Motor neuron (in vitro differentiated cells): ENCODE measurements around the gene CPNE9. TPM values are rescaled to one million over a fixed set of nuclear protein-coding genes. Genes with fewer than 3 reads are reported as not detected.
"Not testable (repeated sequence)": the region's sequence is repeated elsewhere in the genome, so short reads cannot be mapped to it uniquely, and the experiment has no call there.

Source experiments
- ATAC-seq, 8 experiments: fragments of 200-7000 bp; cut with Tn5 transposase; replicated peaks in 6 of 8; 2 replicates each; pipeline ENCODE4 v1.8.0; 2021; ENCODE audit warnings: mild to moderate bottlenecking in 8 of 8, moderate library complexity in 8 of 8
- H3K27ac ChIP-seq, 2 donors: fragments of 250-450 bp; sonication (Bioruptor Pico); 2 replicates each; pipeline ENCODE4 v1.9.0; 2021; ENCODE audit warnings: antibody characterized with exemption in 2 of 2, mild to moderate bottlenecking in 2 of 2, moderate library complexity in 1 of 2
- H3K4me1 ChIP-seq, 2 donors: fragments of 250-450 bp; sonication (Bioruptor Pico); replicated peaks in 1 of 2; 2 replicates each; pipeline ENCODE4 v1.6.1; 2021; ENCODE audit warnings: antibody characterized with exemption in 2 of 2, mild to moderate bottlenecking in 2 of 2, moderate library complexity in 1 of 2
- H3K4me3 ChIP-seq, 5 donors: fragments of 250-450 bp; sonication (Bioruptor Pico); 2 replicates each; pipeline ENCODE4 v1.9.0; 2021; ENCODE audit warnings: antibody characterized with exemption in 5 of 5, mild to moderate bottlenecking in 5 of 5, moderate library complexity in 4 of 5
- WGBS, 10 experiments: fragments of 450-650 bp; shearing (Covaris generic); methylation state at CpG; one replicate each; pipeline ENCODE4 v1.0.0; 2022; 5-methylcytosine and 5-hydroxymethylcytosine counted together
- in situ Hi-C, 9 experiments: fragments of 400-800 bp; cut with MboI; loops; one replicate each; pipeline ENCODE4 v1.15.0; 2021; ENCODE audit warnings: low sequenced_read_pairs in 9 of 9, low pct_unique_long_range_greater_than_20kb in 2 of 9; ENCODE audit not compliant: unreplicated experiment in 9 of 9
- total RNA-seq, 8 experiments: library from RNA; unstranded; fragments of 300-600 nt; gene quantifications; 2 replicates each; pipeline versions ENCODE4 v1.2.3 to v1.2.4, GENCODE V29; 2022

Gene CPNE9
- total RNA-seq, 8 experiments from 2014 or later, result 0.14 to 1.4 (median 0.36) TPM; not detected in 2

DNA sequence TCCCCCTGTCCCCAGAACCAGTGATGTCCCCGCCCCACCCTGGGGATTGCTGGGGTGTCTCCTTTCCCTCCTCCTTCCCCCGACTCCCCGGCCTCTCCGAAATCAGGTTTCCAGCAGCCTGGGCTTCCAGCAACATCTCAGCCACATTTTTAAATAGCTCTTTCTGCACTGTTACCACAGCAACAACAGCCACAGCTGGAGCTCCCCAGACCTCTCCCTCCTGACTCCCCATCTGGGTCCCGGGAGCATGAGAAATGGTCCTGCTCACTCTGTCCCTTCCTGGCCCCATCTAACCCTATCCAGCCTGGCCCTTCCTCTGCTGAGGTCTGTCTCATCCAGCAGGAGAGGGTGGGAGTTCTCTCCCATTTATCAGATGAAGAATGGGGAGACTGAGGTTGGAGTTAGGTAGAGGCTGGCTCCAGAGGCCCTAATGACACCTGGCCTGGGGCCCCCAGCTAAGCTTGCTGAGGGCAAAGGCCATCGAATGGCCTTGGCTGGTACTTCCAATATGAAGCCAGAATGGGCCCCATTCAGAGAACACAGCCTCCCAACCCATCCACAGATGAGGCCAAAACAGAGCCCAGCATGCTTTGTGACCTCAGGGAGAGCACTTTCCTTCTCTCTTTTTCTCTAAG lies 64.6 kb downstream of the CPNE9 start:
- peaks cover 10 to 12% of the 10 kb centered on the region in 2 donors for H3K4me1 ChIP-seq
- H3K4me3 ChIP-seq, result no peak overlapping the region
- ATAC-seq, result peak in 1 of 8 experiments; percentile 4
- in situ Hi-C loops, result no loop called here
- H3K27ac ChIP-seq, result no peak overlapping the region
- 60 to 100% methylated on average over 1 of the region's 6 CpGs; no CpG with 5 or more reads in 8 of the 10 experiments for WGBS, 10 experiments

- WGBS, 10 experiments, result 20 to 100% (median 88%) methylated on average over 1 to 3 of the region's 5 CpGs; no CpG with 5 or more reads in 2 of the 10 experiments
- in situ Hi-C loops, result no loop called here
- H3K4me3 ChIP-seq, result peak overlapping the region in 4 of 5 donors; percentile 27 to 43 (median 31)
- peak in 3 of 8 experiments; percentile 1 to 3 (median 2) for ATAC-seq
- H3K4me1 ChIP-seq, result peaks cover 10 to 12% of the 10 kb centered on the region in 2 donors
- H3K27ac ChIP-seq, result no peak overlapping the region
Measured at GRCh38 chr3:9769012-9769411, 65.4 kb downstream of the CPNE9 start.

- 0 to 80% (median 16%) methylated on average over 2 to 15 of the region's 49 CpGs; no CpG with 5 or more reads in 5 of the 10 experiments for WGBS, 10 experiments
- Histone ChIP-seq H3K4me1 (peaks cover 10 to 12% of the 10 kb centered on the region in 2 donors), H3K27ac (no peak within 1 kb of the TSS), H3K4me3 (peak within 1 kb of the TSS; percentile 27 to 43 (median 33))
- in situ Hi-C loops, result no loop called here
- ATAC-seq, result peak; percentile 90 to 97 (median 93)
Measured at GRCh38 chr3:9769426-9770275, 66.0 kb downstream of the CPNE9 start, which contains the start of gene CAMK1. Gene CAMK1, minus strand, starts transcription at chr3:9769947. Its CDS starts 2,198 bp downstream, at chr3:9767749.

DNA sequence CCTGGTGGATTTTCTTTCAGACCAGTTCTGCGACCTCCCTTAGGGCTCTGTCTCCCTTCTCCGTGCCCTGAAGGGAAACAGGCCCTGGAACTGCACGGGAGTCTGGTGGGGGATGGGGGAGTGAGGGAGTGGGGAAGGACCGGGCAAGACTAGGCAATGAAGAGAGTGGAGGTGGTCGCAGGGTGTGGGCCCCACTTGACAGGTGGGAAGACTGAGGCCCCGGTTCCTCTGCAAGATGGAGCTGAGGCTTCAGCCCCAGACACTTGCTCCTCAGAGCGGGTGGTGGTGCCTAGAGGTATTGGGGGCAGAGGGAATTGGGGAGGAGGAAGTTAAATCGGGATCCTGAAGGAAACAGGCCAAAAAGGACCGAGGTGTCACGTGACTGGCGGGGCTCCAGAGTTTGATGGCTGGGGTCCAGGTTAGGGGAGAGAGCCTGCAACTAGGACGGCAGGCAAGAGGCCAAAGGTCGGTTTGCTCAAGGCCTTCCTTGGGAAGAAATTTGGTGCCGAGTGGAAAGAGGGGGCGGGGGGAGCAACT lies 66.7 kb downstream of the CPNE9 start:
- H3K4me3 ChIP-seq, result peak overlapping the region; percentile 27 to 43 (median 33)
- in situ Hi-C loops, result no loop called here
- ATAC-seq, result no peak
- no peak overlapping the region for H3K27ac ChIP-seq
- peaks cover 10 to 12% of the 10 kb centered on the region in 2 donors for H3K4me1 ChIP-seq
- 0 to 100% (median 68%) methylated on average over 1 to 3 of the region's 15 CpGs; no CpG with 5 or more reads in 4 of the 10 experiments for WGBS, 10 experiments

DNA sequence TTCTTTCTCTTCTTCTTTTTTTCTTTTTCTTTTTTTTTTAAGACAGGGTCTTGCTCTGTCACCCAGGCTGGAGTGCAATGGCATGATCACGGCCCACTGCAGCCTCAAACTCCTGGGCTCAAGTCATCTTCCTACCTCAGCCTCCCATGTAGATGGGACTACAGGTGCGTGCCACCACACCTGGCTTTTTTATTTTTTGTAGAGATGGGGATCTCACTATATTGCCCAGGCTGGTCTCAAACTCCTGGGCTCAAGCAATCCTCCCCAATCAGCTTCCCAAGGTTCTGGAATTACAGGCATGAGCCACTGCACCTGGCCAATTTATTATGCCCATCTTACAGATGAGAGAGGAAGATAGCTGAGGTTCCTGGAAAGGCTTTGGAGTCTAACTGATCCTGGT lies 67.4 kb downstream of the CPNE9 start:
- 86 to 100% (median 94%) methylated on average over 1 to 2 of the region's 2 CpGs; no CpG with 5 or more reads in 2 of the 10 experiments for WGBS, 10 experiments
- H3K27ac ChIP-seq, in situ Hi-C loops, ATAC-seq, H3K4me3 ChIP-seq: not testable (repeated sequence)
- H3K4me1 ChIP-seq, result peaks cover 8 to 12% of the 10 kb centered on the region in 2 donors

DNA sequence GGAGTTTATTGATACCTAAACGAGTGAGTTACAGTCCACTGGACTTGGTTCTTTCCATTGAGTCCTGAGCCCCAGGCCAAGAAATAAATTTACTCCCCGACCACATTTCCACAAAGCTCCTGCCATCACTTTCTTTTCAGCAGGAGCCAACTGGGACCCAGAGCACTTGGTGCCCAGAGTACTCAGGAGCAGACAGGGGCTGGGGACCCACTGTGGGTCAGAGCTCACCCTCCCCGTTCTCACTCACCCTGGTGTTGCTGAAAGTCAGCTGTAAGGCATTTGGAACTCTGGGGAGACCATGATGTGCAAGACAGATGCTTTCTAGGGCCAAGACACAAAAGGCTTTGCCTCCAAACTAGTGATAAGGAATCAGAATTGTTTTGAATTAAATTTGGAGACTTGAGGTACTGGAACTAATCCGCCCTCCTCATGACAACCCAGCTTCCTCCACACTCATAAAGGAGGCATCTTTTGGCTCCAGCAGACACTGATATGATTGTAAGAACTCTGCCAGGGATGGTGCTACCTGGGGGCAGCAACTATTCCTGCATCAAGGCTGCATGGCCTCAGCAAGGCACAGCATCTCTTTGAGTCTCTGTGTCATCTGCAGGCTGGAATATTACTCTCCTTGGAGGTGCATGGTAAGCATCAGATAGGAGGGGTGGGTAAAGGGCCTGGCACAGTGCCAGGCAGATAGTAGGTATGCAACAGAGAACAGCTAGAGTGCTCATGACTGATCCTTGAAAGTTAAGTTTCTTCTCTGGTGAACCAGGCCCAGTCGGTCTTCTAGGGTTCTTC lies 73.5 kb downstream of the CPNE9 start:
- no peak overlapping the region for H3K27ac ChIP-seq
- H3K4me1 ChIP-seq, result no peaks in the 10 kb centered on the region
- H3K4me3 ChIP-seq, result no peak overlapping the region
- ATAC-seq, result no peak
- in situ Hi-C loops, result no loop called here
- 46 to 100% (median 68%) methylated on average over 1 to 4 of the region's 5 CpGs; no CpG with 5 or more reads in 2 of the 10 experiments for WGBS, 10 experiments

DNA sequence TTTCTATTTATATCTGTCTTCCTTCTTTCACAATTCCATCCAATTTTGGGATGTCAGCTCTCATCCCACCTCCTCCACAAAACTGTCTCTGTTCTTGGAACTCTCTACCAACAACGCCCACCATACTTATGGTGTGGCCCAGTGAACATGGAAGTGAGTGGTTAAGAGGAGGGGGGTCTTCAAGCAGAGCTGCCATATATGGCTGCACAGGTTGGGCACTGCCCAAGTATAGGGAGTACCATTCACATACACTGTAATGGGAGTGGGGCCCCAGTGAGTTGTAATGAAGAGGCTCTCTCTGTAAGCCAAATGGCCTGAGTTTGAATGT lies 74.0 kb downstream of the CPNE9 start:
- Histone ChIP-seq H3K27ac (no peak overlapping the region), H3K4me3 (no peak overlapping the region), H3K4me1 (no peaks in the 10 kb centered on the region)
- WGBS, 10 experiments, result 80 to 100% (median 83%) methylated on average over 1 of the region's 1 CpG; no CpG with 5 or more reads in 5 of the 10 experiments
- ATAC-seq, result no peak
- in situ Hi-C loops, result no loop called here

DNA sequence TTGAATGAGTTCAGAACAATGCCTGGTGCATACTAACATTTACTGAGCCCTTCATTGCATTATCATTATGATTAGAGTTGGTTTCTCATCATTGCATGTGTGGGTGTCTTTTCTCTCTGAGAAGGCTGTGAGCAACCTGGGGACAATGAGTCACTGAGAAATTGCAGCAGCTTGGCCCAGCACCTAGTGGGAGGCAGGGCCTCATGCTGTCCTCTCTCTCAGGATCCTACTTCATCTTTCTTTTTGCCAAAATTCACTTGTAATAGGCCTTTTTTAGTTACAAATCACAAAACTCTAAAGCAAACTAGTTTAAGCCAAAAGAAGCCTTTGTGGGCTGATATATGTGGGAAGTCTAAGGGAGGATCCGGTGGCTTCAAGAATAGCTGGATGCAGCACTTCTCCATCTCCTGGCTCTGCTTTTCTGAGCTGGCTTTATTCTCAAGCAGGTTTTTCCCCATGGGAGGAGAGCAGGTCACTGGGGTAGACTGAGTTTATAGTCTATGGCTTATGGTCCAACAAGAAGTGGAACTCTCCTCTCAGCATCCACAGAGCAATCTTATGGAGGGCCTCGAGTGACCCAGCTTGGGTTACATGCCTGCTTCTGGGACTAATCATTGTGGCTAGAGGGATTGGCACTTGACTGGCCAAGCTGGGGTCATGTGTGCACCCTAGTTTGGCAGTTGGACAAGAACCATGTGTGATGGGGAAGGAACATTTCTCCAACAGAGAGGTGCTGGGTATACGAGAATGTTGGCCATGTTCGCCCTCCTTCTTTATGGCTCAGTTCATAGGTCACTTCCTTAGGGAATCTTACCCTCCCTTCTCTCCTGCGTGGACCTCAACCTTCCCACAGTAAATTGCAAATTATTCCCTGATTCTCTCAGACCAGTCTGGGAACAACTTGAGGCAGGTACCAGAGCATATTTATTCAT lies 74.8 kb downstream of the CPNE9 start:
- ATAC-seq, result peak in 2 of 8 experiments; percentile 15 to 24
- in situ Hi-C loops, result no loop called here
- no peaks in the 10 kb centered on the region for H3K4me1 ChIP-seq
- 67 to 100% (median 86%) methylated on average over 1 to 4 of the region's 5 CpGs; no CpG with 5 or more reads in 1 of the 10 experiments for WGBS, 10 experiments
- peak overlapping the region in 1 of 2 donors; percentile 17 for H3K27ac ChIP-seq
- no peak overlapping the region for H3K4me3 ChIP-seq

GRCh38 chr3:9779075-9779593 lies 75.5 kb downstream of the CPNE9 start:
- Histone ChIP-seq H3K4me1 (no peaks in the 10 kb centered on the region), H3K4me3 (no peak overlapping the region), H3K27ac (no peak overlapping the region)
- 80 to 100% (median 100%) methylated on average over 1 to 4 of the region's 6 CpGs; no CpG with 5 or more reads in 7 of the 10 experiments for WGBS, 10 experiments
- in situ Hi-C loops, result no loop called here
- no peak for ATAC-seq
